Activated CD8-positive, alpha-beta memory T cell treated with anti-CD3 and anti-CD28 coated beads for 36 hours (primary cell): ENCODE measurements around the gene ALOXE3. TPM values are rescaled to one million over a fixed set of nuclear protein-coding genes. Genes with fewer than 3 reads are reported as not detected.
"Not testable (repeated sequence)": the region's sequence is repeated elsewhere in the genome, so short reads cannot be mapped to it uniquely, and the experiment has no call there.

Experiments used
- CTCF ChIA-PET: fragments of 350-600 bp; sonication (Branson Sonifier 250); formaldehyde crosslinking; loops from one replicate; lab custom pipeline; 2021; ENCODE audit warnings: antibody characterized with exemption; lab: Charles Lee
- POLR2A ChIA-PET: fragments of 350-600 bp; sonication (Branson Sonifier 250); formaldehyde crosslinking; loops from one replicate; lab custom pipeline; 2021; ENCODE audit warnings: antibody characterized with exemption; lab: Charles Lee
- total RNA-seq, 2 experiments: library from RNA; stranded (reverse); gene quantifications; one replicate each; pipeline ENCODE4 v1.2.3, GENCODE V29; 2021

ALOXE3 gene
- total RNA-seq, 2 experiments from 2014 or later: 0.19 TPM; not detected in 1

GRCh38 chr17:8100763-8101162 lies 17.6 kb downstream of the ALOXE3 start:
- ChIA-PET CTCF (interaction anchor here (0.9 to 1.7 kb wide), 2 partner anchors 9 to 27 kb away, joined by 3 to 6 read pairs; no protein-coding TSS in a partner anchor), POLR2A (interaction anchor here (0.6 kb wide), 1 partner anchor 1283 kb away, joined by 4 read pairs; no protein-coding TSS in a partner anchor)

- ChIA-PET CTCF (interaction anchor here (0.9 to 1.7 kb wide), 2 partner anchors 10 to 26 kb away, joined by 3 to 6 read pairs; no protein-coding TSS in a partner anchor), POLR2A (no interaction called here)
Observed at GRCh38 chr17:8100111-8100510, 18.2 kb downstream of the ALOXE3 start.

- CTCF ChIA-PET: interaction anchor here (1.2 kb wide), 1 partner anchor 14 kb away, joined by 3 read pairs; no protein-coding TSS in a partner anchor
Observed at GRCh38 chr17:8096541-8096940, 21.8 kb downstream of the ALOXE3 start.

GRCh38 chr17:8095361-8095760 lies 23.0 kb downstream of the ALOXE3 start:
- POLR2A ChIA-PET: no interaction called here
- CTCF ChIA-PET: interaction anchor here (1.2 to 6.3 kb wide), 4 partner anchors 7 to 94 kb away, joined by 3 to 52 read pairs (median 5); no protein-coding TSS in a partner anchor

More at GRCh38 chr17:8096541-8096940, 21.8 kb downstream of the ALOXE3 start:
- POLR2A ChIA-PET: no interaction called here

GRCh38 chr17:8091033-8091687 lies 27.2 kb downstream of the ALOXE3 start:
- CTCF ChIA-PET: interaction anchor here (1.7 to 6.3 kb wide), 5 partner anchors 10 to 26 kb away, joined by 4 to 52 read pairs (median 23); partner anchors contain the start of gene ALOXE3
- POLR2A ChIA-PET: interaction anchor here (0.6 kb wide), 1 partner anchor 523 kb away, joined by 3 read pairs; no protein-coding TSS in a partner anchor

- POLR2A ChIA-PET: no interaction called here
- CTCF ChIA-PET: interaction anchor here (1.7 to 6.3 kb wide), 4 partner anchors 9 to 20 kb away, joined by 4 to 52 read pairs (median 16); no protein-coding TSS in a partner anchor
Observed at GRCh38 chr17:8089728-8090127, 28.6 kb downstream of the ALOXE3 start.

- ChIA-PET POLR2A (no interaction called here), CTCF (interaction anchor here (0.7 to 5.8 kb wide), 4 partner anchors 9 to 27 kb away, joined by 3 to 23 read pairs (median 6); no protein-coding TSS in a partner anchor)
Observed at GRCh38 chr17:8087952-8088230, 30.4 kb downstream of the ALOXE3 start.

- ChIA-PET POLR2A (interaction anchor here (0.6 kb wide), 1 partner anchor 419 kb away, joined by 3 read pairs; no protein-coding TSS in a partner anchor), CTCF (interaction anchor here (0.7 to 5.8 kb wide), 5 partner anchors 8 to 27 kb away, joined by 3 to 23 read pairs (median 6); no protein-coding TSS in a partner anchor)
Observed at GRCh38 chr17:8087075-8087951, 31.0 kb downstream of the ALOXE3 start, which contains the start of gene ALOX12B. TSS of gene ALOX12B (minus strand) at chr17:8087716. CDS start at chr17:8087442, 274 bp downstream.

- CTCF ChIA-PET: interaction anchor here (0.7 to 2.0 kb wide), 8 partner anchors 8 to 35 kb away, joined by 3 to 13 read pairs (median 4); no protein-coding TSS in a partner anchor
- POLR2A ChIA-PET: no interaction called here
Observed at GRCh38 chr17:8084250-8084649, 34.1 kb downstream of the ALOXE3 start.

- CTCF ChIA-PET: interaction anchor here (3.9 kb wide), 1 partner anchor 29 kb away, joined by 16 read pairs; no protein-coding TSS in a partner anchor
- POLR2A ChIA-PET: no interaction called here
Observed at GRCh38 chr17:8082292-8082691, 36.0 kb downstream of the ALOXE3 start.

- ChIA-PET CTCF (interaction anchor here (1.5 to 3.9 kb wide), 2 partner anchors 8 to 29 kb away, joined by 4 to 16 read pairs; no protein-coding TSS in a partner anchor), POLR2A (no interaction called here)
Observed at GRCh38 chr17:8081876-8082275, 36.4 kb downstream of the ALOXE3 start.

- POLR2A ChIA-PET: no interaction called here
- CTCF ChIA-PET: interaction anchor here (0.6 to 3.9 kb wide), 4 partner anchors 9 to 30 kb away, joined by 3 to 16 read pairs (median 5); no protein-coding TSS in a partner anchor
Observed at GRCh38 chr17:8080799-8081219, 37.5 kb downstream of the ALOXE3 start.

- ChIA-PET CTCF (interaction anchor here (0.5 to 3.9 kb wide), 11 partner anchors 10 to 221 kb away, joined by 3 to 17 read pairs (median 6); partner anchors contain the start of genes ALOXE3 and PER1), POLR2A (no interaction called here)
Observed at GRCh38 chr17:8080208-8080798, 38.0 kb downstream of the ALOXE3 start.

- CTCF ChIA-PET: interaction anchor here (0.5 to 2.4 kb wide), 25 partner anchors 9 to 305 kb away, joined by 3 to 39 read pairs (median 4); partner anchors contain the start of genes ALOXE3, PER1 and RNF227
- POLR2A ChIA-PET: no interaction called here
Observed at GRCh38 chr17:8079291-8080207, 38.8 kb downstream of the ALOXE3 start.

- CTCF ChIA-PET: interaction anchor here (0.6 to 5.7 kb wide), 10 partner anchors 14 to 1053 kb away, joined by 3 to 52 read pairs (median 4); partner anchors contain the start of gene RNF227
Observed at GRCh38 chr17:8077939-8078338, 40.4 kb downstream of the ALOXE3 start.

GRCh38 chr17:8076502-8077266 lies 41.6 kb downstream of the ALOXE3 start:
- CTCF ChIA-PET: interaction anchor here (0.6 to 8.1 kb wide), 6 partner anchors 15 to 35 kb away, joined by 3 to 63 read pairs (median 4); no protein-coding TSS in a partner anchor
- POLR2A ChIA-PET: no interaction called here

More at GRCh38 chr17:8077939-8078338, 40.4 kb downstream of the ALOXE3 start:
- POLR2A ChIA-PET: not testable (repeated sequence)
